OCI-LY7 (cell line): ENCODE results near the gene ID2. TPM values are rescaled to one million over a fixed set of nuclear protein-coding genes. Genes with fewer than 3 reads are reported as not detected.

Experiments used
- BruUV-seq: library from RNA; stranded (reverse); fragments of 400-500 nt; replicated peaks from 2 replicates; lab custom pipeline; 2021; lab: Mats Ljungman, UMichigan
- CTCF ChIA-PET: fragments of 300-600 bp; sonication (Branson Sonifier 250); formaldehyde crosslinking; loops from one replicate; lab custom pipeline; 2022; ENCODE audit warnings: antibody characterized with exemption; ENCODE audit not compliant: unreplicated experiment; lab: Charles Lee
- POLR2A ChIA-PET: fragments of 300-600 bp; sonication (Branson Sonifier 250); formaldehyde crosslinking; loops from one replicate; lab custom pipeline; 2022; ENCODE audit warnings: antibody characterized with exemption; lab: Charles Lee
- DNase-seq: peaks from one replicate; pipeline ENCODE4 v3.0.0-alpha.2; 2015; ENCODE audit warnings: low spot score
- H2AFZ ChIP-seq: fragments of 200-600 bp; sonication (generic), shearing (Covaris generic); 2 replicates; pipeline ENCODE4 v1.6.1; 2014; ENCODE audit warnings: mild to moderate bottlenecking, antibody characterized with exemption, low read length, moderate library complexity
- H3K27ac ChIP-seq: fragments of 200-600 bp; sonication (generic); 2 replicates; pipeline ENCODE4 v1.5.1; 2014; ENCODE audit warnings: mixed run types, low read depth, mild to moderate bottlenecking, moderate library complexity, low read length, inconsistent platforms; ENCODE audit not compliant: poor library complexity, severe bottlenecking
- H3K36me3 ChIP-seq: fragments of 200-600 bp; sonication (generic); 2 replicates; pipeline ENCODE4 v1.6.1; 2014; ENCODE audit warnings: mild to moderate bottlenecking, antibody characterized with exemption, low read length, moderate library complexity, mixed read lengths; ENCODE audit not compliant: insufficient read depth
- H3K4me1 ChIP-seq: fragments of 200-600 bp; sonication (generic); 2 replicates; pipeline ENCODE4 v1.5.1; 2014; ENCODE audit warnings: mild to moderate bottlenecking, low read length; ENCODE audit not compliant: insufficient read depth, poor library complexity, severe bottlenecking
- H3K4me2 ChIP-seq: fragments of 200-600 bp; sonication (generic); 2 replicates; pipeline ENCODE4 v1.6.1; 2014; ENCODE audit warnings: mild to moderate bottlenecking, low read length
- H3K4me3 ChIP-seq: fragments of 200-600 bp; sonication (generic); 2 replicates; pipeline ENCODE4 v1.5.1; 2014; ENCODE audit warnings: mild to moderate bottlenecking, low read depth, low read length; ENCODE audit not compliant: poor library complexity, severe bottlenecking
- H3K79me2 ChIP-seq: fragments of 200-600 bp; sonication (generic); 2 replicates; pipeline ENCODE4 v1.6.1; 2016; ENCODE audit warnings: low read depth, mild to moderate bottlenecking, low read length, moderate library complexity, mixed read lengths; ENCODE audit not compliant: insufficient read depth
- H3K9me2 ChIP-seq: fragments of 200-600 bp; sonication (generic); 2 replicates; pipeline ENCODE4 v1.6.1; 2016; ENCODE audit warnings: mild to moderate bottlenecking, low read length, mixed read lengths; ENCODE audit not compliant: insufficient read depth
- H3K9me3 ChIP-seq: fragments of 200-600 bp; sonication (generic); 2 replicates; pipeline ENCODE4 v1.6.1; 2014; ENCODE audit warnings: mild to moderate bottlenecking, mixed run types, low read length, mixed read lengths
- H4K20me1 ChIP-seq: fragments of 200-600 bp; sonication (generic); 2 replicates; pipeline ENCODE4 v1.6.1; 2014; ENCODE audit warnings: mild to moderate bottlenecking, antibody characterized with exemption, low read length, moderate library complexity, mixed read lengths; ENCODE audit not compliant: insufficient read depth
- EZH2phosphoT487 ChIP-seq: fragments of 200-600 bp; sonication (generic); IDR thresholded peaks from 2 replicates; pipeline ENCODE4 v1.6.1; 2018; ENCODE audit warnings: low read depth, borderline replicate concordance, mild to moderate bottlenecking, mixed run types, antibody characterized with exemption, low read length, moderate library complexity, mixed read lengths
- intact Hi-C: fragments of 100-400 bp; cut with micrococcal nuclease; formaldehyde crosslinking; loops from one replicate; pipeline ENCODE4 v1.10.0; 2022; ENCODE audit not compliant: unreplicated experiment
- total RNA-seq, 2 experiments: library from RNA; depleted of rRNA in 1 of 2; stranded (reverse); fragments of >200 nt in 1 of 2; shearing (Covaris generic) in 1 of 2; gene quantifications; 2 replicates each; pipeline ENCODE4 v1.2.3, GENCODE V29; 2014 to 2022
- TF ChIP-seq, protein P1 (sequence below): fragments of 200-600 bp; sonication (generic); conservative IDR thresholded peaks from 2 replicates; pipeline ENCODE4 v1.5.1; 2014; ENCODE audit warnings: mild to moderate bottlenecking, antibody characterized with exemption, low read length, moderate library complexity, mixed read lengths

The ID2 gene
- total RNA-seq, 2 experiments from 2014 or later: 79.3 to 498 TPM

DNA sequence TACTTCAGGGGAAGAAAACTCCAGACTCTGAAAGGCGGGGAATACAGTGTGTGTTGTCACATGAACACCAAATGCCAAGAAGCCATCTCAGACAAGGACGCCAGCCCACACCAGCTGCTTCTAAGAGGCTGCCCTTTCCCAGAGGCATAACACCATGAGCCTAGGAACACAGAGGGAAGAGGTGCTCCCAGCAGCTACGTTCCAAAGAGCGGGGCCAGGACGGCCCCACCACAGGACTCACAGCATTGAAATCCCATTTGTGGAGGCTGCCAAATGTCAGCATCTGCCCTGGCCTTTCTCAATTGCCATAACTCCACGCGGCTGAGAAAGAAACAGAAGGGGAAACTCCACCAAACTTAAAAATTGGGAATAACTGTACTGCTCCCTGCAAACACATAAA lies 20.1 kb upstream of the ID2 start:
- Histone ChIP-seq H3K9me2 (no peaks in the 10 kb centered on the region), H3K36me3 (no peaks in the 10 kb centered on the region), H3K4me1 (peaks cover 3% of the 10 kb centered on the region), H3K4me2 (no peak overlapping the region), H4K20me1 (no peaks in the 10 kb centered on the region), H3K27ac (no peak overlapping the region), H2AFZ (no peak overlapping the region), H3K9me3 (no peaks in the 10 kb centered on the region), H3K4me3 (no peak overlapping the region), H3K79me2 (no peaks in the 10 kb centered on the region)
- no peak for DNase-seq
- no TSS peak for BruUV-seq
- CTCF ChIA-PET: no interaction called here
- intact Hi-C loops: no loop called here
- POLR2A ChIA-PET: no interaction called here
- TF ChIP-seq EZH2phosphoT487: no peak
- TF ChIP-seq, protein P1, sequence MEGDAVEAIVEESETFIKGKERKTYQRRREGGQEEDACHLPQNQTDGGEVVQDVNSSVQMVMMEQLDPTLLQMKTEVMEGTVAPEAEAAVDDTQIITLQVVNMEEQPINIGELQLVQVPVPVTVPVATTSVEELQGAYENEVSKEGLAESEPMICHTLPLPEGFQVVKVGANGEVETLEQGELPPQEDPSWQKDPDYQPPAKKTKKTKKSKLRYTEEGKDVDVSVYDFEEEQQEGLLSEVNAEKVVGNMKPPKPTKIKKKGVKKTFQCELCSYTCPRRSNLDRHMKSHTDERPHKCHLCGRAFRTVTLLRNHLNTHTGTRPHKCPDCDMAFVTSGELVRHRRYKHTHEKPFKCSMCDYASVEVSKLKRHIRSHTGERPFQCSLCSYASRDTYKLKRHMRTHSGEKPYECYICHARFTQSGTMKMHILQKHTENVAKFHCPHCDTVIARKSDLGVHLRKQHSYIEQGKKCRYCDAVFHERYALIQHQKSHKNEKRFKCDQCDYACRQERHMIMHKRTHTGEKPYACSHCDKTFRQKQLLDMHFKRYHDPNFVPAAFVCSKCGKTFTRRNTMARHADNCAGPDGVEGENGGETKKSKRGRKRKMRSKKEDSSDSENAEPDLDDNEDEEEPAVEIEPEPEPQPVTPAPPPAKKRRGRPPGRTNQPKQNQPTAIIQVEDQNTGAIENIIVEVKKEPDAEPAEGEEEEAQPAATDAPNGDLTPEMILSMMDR: no peak

GRCh38 chr2:8662239-8662879 lies 19.5 kb upstream of the ID2 start:
- Histone ChIP-seq H3K4me1 (no peaks in the 10 kb centered on the region), H4K20me1 (no peaks in the 10 kb centered on the region), H3K9me2 (no peaks in the 10 kb centered on the region), H3K79me2 (no peaks in the 10 kb centered on the region), H2AFZ (no peak overlapping the region), H3K4me2 (no peak overlapping the region), H3K4me3 (no peak overlapping the region), H3K9me3 (no peaks in the 10 kb centered on the region), H3K27ac (no peak overlapping the region), H3K36me3 (no peaks in the 10 kb centered on the region)
- POLR2A ChIA-PET: no interaction called here
- BruUV-seq: no TSS peak
- TF ChIP-seq, protein P1: no peak
- no peak for TF ChIP-seq EZH2phosphoT487
- intact Hi-C loops: no loop called here
- CTCF ChIA-PET: interaction anchor here (0.5 kb wide), 1 partner anchor 778 kb away, joined by 7 read pairs; no protein-coding TSS in a partner anchor
- no peak for DNase-seq

- ChIA-PET CTCF (no interaction called here), POLR2A (no interaction called here)
- H3K36me3 ChIP-seq: no peaks in the 10 kb centered on the region
- no peak overlapping the region for H3K4me3 ChIP-seq
- H2AFZ ChIP-seq: no peak overlapping the region
- no peak overlapping the region for H3K4me2 ChIP-seq
- H3K4me1 ChIP-seq: no peaks in the 10 kb centered on the region
- DNase-seq: no peak
- no peak for TF ChIP-seq EZH2phosphoT487
- TF ChIP-seq, protein P1: no peak
- H3K9me3 ChIP-seq: no peaks in the 10 kb centered on the region
- H4K20me1 ChIP-seq: no peaks in the 10 kb centered on the region
- no peaks in the 10 kb centered on the region for H3K9me2 ChIP-seq
- no peaks in the 10 kb centered on the region for H3K79me2 ChIP-seq
- BruUV-seq: no TSS peak
- H3K27ac ChIP-seq: no peak overlapping the region
- intact Hi-C loops: no loop called here
Measured at GRCh38 chr2:8663997-8664396, 17.9 kb upstream of the ID2 start.
